HEK293 (cell line): ENCODE measurements around the gene ZNF816.
"Not testable (repeated sequence)": the region's sequence is repeated elsewhere in the genome, so short reads cannot be mapped to it uniquely, and the experiment has no call there.

ENCODE experiments used
- KLF10 ChIP-seq: fragments of 450-650 bp; IDR thresholded peaks from 2 replicates; pipeline ENCODE4 v1.5.1; 2018; ENCODE audit warnings: missing biosample characterization, mild to moderate bottlenecking, missing genetic modification characterization
- KLF9 ChIP-seq: fragments of 450-650 bp; formaldehyde crosslinking; IDR thresholded peaks from 2 replicates; pipeline ENCODE4 v1.5.1; 2016; ENCODE audit warnings: missing biosample characterization, missing genetic modification characterization, low read depth
- SP2 ChIP-seq: fragments of 450-650 bp; formaldehyde crosslinking; IDR thresholded peaks from 2 replicates; pipeline ENCODE4 v1.5.1; 2016; ENCODE audit warnings: missing biosample characterization, missing genetic modification characterization
- ZFP41 ChIP-seq: fragments of 450-650 bp; formaldehyde crosslinking; IDR thresholded peaks from 2 replicates; pipeline ENCODE4 v1.5.1; 2016; ENCODE audit warnings: missing biosample characterization, missing genetic modification characterization, borderline replicate concordance
- ZNF146 ChIP-seq: fragments of 450-650 bp; formaldehyde crosslinking; IDR thresholded peaks from 2 replicates; pipeline ENCODE4 v1.5.1; 2016; ENCODE audit warnings: missing biosample characterization, missing genetic modification characterization
- ZNF24 ChIP-seq: fragments of 450-650 bp; formaldehyde crosslinking; IDR thresholded peaks from 2 replicates; pipeline ENCODE4 v1.5.1; 2016; ENCODE audit warnings: missing biosample characterization, missing genetic modification characterization
- ZNF610 ChIP-seq: fragments of 450-650 bp; formaldehyde crosslinking; IDR thresholded peaks from 2 replicates; pipeline ENCODE4 v1.5.1; 2016; ENCODE audit warnings: missing biosample characterization, missing genetic modification characterization, borderline replicate concordance
- ZNF837 ChIP-seq: fragments of 450-650 bp; formaldehyde crosslinking; IDR thresholded peaks from 2 replicates; pipeline ENCODE4 v1.5.1; 2016; ENCODE audit warnings: missing biosample characterization, missing genetic modification characterization
- TF ChIP-seq, protein P1 (sequence below): fragments of 450-650 bp; formaldehyde crosslinking; IDR thresholded peaks from 2 replicates; pipeline ENCODE4 v1.5.1; 2016; ENCODE audit warnings: missing biosample characterization, missing genetic modification characterization
- TF ChIP-seq, protein P2 (sequence below): fragments of 450-650 bp; formaldehyde crosslinking; IDR thresholded peaks from 2 replicates; pipeline ENCODE4 v1.5.1; 2016; ENCODE audit warnings: missing biosample characterization, missing genetic modification characterization, low read depth
- TF ChIP-seq, protein P3 (sequence below): fragments of 450-650 bp; formaldehyde crosslinking; optimal IDR thresholded peaks from 2 replicates; pipeline ENCODE3; 2016; ENCODE audit warnings: missing biosample characterization, mild to moderate bottlenecking, missing genetic modification characterization

DNA sequence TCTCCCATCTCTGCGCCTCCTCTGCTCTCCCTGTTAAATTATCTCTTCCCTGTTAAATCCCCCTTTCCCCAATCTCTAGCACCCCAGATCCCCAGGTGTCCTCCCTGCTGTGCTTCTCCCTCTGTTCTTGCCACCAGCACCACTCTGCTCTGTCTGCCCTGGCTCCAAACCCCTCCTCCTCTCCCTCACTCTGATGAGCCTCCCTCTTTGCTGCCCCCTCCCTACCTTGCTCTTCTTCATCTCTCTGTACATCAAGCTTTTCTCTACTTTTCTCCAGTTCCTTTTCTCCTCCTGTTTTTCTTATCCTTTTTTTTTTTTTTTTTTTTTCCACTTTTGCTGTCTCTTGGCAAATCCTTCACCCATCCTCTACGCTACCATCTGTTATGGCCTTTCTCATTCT is 21.2 kb downstream of the ZNF816 start:
- not testable (repeated sequence) for TF ChIP-seq SP2 (tag by site-specific recombination); ZNF837 (tag by site-specific recombination); ZFP41 (tag by site-specific recombination); ZNF24 (tag by site-specific recombination); ZNF146 (tag by site-specific recombination); ZNF610; KLF10; KLF9 (tag by site-specific recombination)
- TF ChIP-seq, protein P1, sequence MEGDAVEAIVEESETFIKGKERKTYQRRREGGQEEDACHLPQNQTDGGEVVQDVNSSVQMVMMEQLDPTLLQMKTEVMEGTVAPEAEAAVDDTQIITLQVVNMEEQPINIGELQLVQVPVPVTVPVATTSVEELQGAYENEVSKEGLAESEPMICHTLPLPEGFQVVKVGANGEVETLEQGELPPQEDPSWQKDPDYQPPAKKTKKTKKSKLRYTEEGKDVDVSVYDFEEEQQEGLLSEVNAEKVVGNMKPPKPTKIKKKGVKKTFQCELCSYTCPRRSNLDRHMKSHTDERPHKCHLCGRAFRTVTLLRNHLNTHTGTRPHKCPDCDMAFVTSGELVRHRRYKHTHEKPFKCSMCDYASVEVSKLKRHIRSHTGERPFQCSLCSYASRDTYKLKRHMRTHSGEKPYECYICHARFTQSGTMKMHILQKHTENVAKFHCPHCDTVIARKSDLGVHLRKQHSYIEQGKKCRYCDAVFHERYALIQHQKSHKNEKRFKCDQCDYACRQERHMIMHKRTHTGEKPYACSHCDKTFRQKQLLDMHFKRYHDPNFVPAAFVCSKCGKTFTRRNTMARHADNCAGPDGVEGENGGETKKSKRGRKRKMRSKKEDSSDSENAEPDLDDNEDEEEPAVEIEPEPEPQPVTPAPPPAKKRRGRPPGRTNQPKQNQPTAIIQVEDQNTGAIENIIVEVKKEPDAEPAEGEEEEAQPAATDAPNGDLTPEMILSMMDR (tag by site-specific recombination), result not testable (repeated sequence)
- TF ChIP-seq, protein P2, sequence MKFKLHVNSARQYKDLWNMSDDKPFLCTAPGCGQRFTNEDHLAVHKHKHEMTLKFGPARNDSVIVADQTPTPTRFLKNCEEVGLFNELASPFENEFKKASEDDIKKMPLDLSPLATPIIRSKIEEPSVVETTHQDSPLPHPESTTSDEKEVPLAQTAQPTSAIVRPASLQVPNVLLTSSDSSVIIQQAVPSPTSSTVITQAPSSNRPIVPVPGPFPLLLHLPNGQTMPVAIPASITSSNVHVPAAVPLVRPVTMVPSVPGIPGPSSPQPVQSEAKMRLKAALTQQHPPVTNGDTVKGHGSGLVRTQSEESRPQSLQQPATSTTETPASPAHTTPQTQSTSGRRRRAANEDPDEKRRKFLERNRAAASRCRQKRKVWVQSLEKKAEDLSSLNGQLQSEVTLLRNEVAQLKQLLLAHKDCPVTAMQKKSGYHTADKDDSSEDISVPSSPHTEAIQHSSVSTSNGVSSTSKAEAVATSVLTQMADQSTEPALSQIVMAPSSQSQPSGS (tag by site-specific recombination), result not testable (repeated sequence)
- TF ChIP-seq, protein P3, sequence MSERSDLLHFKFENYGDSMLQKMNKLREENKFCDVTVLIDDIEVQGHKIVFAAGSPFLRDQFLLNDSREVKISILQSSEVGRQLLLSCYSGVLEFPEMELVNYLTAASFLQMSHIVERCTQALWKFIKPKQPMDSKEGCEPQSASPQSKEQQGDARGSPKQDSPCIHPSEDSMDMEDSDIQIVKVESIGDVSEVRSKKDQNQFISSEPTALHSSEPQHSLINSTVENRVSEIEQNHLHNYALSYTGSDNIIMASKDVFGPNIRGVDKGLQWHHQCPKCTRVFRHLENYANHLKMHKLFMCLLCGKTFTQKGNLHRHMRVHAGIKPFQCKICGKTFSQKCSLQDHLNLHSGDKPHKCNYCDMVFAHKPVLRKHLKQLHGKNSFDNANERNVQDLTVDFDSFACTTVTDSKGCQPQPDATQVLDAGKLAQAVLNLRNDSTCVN (tag by site-specific recombination), result not testable (repeated sequence)
